Activated effector memory CD4-positive, alpha-beta T cell treated with Interleukin-2 at 50 U/mL for 16 hours (primary cell): ENCODE data around the gene SLC22A17.

Experiments used
- DNase-seq: peaks from one replicate; pipeline ENCODE4 v3.0.0-alpha.2; 2020

The SLC22A17 gene

DNA sequence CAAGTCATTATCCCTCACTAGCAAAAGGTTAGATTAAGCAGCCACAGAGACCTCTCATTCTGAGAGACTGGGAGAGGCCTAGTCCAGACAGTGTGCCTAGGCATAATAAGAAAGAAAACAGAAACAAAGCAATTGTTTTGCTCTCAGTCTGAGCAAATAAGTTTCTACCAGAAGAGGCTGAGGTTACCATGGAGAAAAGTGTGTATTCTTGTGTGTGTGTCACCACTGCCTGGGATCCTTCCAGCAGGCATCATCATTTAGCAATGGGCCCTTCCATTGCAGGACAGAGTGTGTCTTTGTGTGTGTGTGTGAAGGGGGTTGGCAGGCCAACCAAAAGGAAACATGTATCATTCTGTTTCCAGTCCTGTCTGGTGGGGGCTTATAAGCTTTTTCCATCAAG, 8.6 kb upstream of the SLC22A17 start:
- DNase-seq: no peak

GRCh38 chr14:23360496-23360895, 7.8 kb upstream of the SLC22A17 start:
- DNase-seq: no peak

- DNase-seq: no peak
Measured at GRCh38 chr14:23359722-23360447, 7.2 kb upstream of the SLC22A17 start.

DNA sequence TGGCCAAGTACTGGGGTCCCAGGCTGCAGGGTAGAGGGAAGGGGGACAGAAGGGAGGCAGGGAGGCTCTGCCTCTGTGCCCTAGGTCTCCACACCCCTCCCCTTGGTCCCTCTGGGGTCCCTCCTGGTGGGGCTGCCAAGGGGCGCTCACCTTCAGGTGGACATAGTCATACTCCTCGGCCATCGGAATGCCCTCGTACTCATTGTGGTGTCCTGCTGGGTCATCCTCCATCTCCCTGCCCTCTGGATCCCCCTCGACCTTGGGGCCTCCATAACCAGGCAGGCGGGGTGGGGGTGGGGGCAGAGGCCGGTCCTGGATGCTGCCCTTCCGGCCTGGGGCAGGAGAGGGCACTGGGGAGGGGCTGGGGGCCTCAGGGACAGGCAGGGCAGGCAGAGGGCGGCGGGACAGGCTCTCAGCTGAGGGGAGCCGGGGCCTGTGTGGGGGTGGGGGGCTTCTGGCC, 6.5 kb upstream of the SLC22A17 start:
- DNase-seq: no peak

DNA sequence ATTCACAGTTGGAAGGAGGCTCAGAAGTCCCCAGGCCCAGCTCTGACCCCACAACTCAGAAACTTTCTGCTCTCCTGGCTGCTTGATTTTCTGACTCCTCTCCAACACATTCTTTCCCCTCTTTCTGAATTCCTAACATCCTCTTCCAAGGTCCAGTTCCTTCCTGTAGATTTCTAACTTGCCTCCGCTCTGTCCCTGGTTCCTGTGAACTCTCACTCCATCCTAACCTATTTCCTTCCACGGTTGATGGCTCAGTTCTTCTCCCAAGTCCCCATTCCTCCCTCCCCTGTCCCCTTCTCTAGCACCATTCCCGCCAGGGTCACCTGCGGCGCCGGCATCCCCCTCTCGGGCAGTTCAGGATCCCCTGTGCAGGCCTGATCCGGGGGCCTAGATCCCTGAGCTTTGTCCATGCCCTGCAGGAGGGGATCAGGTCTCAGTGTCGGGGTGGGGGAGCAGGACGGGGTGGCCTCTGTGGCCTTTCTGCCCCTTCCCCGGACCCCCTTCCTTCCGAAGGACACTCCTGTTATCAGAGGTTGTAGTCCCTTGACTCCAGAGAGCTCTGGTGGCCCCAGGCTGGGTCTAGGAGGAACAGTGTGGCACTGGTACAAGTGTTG, 6.0 kb upstream of the SLC22A17 start:
- no peak for DNase-seq

GRCh38 chr14:23358042-23358441, 5.4 kb upstream of the SLC22A17 start:
- DNase-seq: no peak

- DNase-seq: no peak
Measured at GRCh38 chr14:23357261-23357660, 4.6 kb upstream of the SLC22A17 start.

GRCh38 chr14:23356662-23357061, 4.0 kb upstream of the SLC22A17 start:
- DNase-seq: no peak

DNA sequence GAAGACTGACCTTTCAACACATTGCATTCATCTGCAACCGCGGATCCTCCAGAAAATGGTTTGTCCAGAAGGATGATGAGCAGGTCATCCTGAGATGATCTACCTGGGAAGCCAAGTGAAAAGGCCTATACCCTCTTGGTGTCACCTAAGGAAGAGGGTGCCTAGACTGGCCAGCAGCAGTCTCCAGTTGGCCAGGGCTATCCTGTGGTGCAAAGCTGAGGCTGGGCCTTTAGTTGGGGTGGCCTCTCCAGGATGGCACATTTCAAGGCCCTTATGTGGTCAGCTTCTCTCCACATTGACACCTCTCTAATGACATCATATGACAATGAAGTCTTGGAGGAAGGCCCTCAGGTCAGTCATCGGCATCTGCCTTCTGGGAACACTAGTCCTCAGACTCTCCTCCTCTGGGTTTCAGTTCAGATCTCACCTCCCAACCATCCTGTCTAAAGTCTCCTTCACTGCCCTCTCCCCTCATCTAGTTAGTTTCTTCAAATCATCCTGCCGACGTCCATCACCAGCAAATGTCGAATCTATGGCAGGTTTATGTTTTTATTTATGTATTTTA, 3.3 kb upstream of the SLC22A17 start:
- DNase-seq: no peak

- no peak for DNase-seq
Measured at GRCh38 chr14:23354990-23355389, 2.3 kb upstream of the SLC22A17 start.

DNA sequence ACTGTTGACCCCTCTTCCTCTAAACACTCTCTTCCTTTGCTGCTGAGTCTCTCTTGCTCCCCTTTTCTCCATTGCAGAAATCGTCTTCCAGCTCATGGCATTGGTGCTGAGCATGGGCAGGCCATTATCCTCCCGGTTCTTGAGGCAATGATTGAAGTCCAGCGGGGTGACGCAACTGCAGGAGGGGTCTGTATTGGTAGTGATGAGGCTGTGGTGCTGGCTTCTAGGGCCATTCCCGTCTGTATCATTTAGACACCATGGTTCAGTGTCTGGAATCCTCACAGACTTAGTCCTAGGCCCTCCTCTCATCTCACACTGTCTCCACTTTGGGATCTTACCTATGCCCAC, 720 bp upstream of the SLC22A17 start:
- no peak for DNase-seq

DNA sequence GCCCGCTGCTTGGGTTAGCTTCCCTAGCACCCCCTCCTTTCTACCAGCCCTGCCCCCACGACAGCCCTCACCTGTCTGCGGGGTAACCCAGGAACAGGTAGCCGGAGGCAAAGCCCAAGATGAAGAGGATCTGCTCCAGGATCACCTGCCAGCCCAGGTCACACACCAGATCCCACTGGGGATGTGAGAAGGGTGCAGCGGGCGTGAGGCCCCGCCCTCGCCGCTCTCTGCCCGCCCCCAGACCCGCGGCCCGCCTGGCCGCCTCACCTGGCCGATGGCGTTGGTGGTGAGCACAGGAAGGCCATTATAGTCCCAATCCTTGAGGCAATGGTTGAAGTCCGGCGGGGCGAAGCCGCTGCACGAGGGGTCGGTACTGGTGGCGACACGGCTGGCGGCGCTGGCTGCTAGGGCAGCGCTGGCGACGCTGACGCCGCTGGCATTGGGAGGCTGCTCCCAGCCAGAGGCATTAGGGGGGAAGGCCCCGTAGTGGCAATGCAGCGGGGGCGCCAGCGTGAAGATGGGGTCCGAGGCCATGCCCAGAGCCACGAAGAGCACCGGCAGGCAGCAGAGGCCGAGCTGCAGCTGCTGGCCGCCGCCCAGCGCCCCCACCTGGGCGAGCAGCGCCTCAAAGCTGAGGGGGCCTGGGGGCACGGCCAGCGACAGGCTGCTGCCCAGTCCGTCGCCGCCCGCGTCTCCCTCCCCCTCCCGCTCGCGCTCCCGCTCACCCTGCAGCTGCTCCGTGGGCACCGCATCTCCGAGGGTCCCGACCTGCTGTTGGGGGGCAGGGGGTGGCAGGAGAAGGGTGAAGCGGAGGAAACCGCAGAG, 794 bp downstream of the SLC22A17 start:
- no peak for DNase-seq

DNA sequence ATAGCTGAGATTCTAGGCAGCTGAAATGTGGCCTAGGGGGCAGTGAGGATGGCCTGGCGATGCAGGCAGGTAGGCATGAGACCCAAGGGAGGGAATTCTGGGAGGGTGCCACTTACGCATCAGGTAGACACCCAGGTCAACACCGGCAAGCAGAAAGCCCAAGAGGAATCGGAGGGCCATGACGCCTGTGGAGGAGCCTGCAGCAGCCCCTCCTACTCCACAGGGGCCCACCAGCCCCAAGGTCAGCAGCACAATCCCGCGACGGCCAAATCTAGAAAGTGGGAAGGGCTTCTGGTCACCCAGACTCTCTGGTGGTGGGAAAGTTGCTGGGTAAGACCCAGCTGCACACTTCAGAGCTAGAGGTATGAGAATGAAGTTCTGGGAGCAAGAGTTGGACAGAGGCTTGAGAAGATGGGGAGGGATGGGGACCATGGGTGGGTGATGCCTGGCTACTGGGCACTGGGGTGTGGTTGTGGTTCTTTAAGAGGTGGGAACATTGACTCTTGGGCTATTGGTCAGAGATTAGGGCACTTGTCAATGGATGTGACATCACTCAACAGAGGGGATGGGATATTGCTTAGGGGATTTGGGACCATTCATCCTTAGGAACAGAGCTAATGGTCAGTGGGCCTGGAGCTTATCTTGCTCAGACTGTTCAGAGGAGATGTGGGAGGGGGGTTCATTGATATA, 3.4 kb downstream of the SLC22A17 start:
- no peak for DNase-seq

DNA sequence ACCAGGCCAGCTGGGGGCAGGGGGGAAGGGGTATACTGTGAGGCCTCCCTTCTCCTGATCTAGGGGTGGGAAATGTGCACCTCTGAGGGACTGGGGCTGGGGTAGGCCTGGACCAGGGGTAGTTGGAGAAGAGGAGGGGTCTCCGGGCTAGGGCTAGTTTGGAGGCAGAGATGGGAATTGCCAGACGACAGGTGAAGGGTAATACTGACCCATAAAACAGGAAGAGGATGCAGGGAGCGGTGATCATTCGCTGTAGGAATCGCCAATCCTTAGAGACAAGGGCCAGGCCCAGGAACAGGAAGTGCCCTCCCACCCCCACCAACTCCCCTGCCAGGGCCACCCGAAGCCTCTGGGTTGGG, 4.4 kb downstream of the SLC22A17 start:
- no peak for DNase-seq

GRCh38 chr14:23347406-23348296, 5.0 kb downstream of the SLC22A17 start:
- no peak for DNase-seq

DNA sequence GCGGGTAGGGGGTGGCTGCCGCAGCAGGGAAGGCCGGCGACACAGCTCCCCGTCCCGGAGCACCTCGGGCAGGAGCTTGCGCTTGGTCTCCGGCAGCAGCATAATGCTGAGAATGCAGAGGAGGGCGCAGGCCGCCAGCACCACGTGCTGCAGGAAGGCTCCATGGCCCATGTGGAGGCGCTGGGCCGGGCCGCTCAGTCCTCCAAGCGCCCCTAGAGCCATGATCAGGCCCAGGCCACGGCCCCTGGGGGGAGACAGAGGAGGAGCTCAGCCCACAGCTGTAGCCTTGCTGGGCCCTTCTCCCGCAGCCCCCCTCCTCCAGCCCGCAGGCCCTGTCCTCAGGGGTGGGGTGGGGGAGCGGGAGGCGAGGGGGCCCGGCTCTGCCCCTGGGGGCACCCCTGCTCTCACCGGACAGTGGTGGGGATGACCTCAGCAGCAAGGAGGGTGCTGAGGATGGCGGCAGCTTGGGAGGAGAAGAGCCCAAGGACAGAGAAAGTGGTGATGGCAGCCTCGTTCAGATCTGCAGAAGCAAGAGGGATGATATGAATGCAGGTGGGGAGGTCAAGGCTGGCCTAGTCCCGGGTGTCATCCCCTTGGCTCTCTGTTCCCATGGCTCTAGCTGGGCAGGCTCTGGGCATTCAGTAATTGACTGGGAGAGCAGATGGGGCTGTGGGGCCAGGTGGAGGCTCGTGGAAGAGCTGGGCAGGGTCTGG, 5.8 kb downstream of the SLC22A17 start:
- DNase-seq: no peak

DNA sequence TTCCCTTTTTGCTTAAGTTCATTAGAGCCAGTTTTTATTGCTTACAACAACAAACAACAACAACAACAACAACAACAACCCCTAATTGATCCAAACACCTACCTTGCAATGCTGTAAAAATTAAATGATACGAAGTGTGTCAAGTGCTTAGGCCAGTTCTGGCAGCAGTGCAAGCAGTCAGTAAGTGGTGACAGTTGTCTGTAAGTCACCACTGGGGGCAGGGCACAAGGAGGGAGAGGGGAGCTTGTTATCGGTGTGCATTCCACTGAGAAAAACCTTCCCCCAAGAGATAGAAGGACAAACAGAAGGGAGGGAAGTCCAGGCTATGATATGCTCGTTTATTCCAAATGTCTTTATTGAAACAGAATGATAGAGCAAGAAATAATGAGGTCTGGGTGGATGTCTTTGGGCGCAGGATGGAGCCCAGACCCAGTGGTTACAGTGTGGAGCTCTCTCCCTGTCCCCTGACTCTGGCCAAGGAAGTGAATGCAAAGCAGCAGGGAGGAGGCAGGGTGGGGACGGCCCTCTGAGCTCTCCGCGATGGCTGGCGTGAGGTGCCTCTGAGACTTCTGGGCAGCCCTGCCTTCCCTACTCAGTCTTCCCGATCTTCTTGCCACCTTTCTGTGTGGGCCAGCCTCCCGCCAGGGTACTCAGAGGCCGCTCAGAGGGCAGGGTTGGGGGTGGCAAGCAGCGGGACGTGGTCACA, 6.5 kb downstream of the SLC22A17 start:
- DNase-seq: no peak

DNA sequence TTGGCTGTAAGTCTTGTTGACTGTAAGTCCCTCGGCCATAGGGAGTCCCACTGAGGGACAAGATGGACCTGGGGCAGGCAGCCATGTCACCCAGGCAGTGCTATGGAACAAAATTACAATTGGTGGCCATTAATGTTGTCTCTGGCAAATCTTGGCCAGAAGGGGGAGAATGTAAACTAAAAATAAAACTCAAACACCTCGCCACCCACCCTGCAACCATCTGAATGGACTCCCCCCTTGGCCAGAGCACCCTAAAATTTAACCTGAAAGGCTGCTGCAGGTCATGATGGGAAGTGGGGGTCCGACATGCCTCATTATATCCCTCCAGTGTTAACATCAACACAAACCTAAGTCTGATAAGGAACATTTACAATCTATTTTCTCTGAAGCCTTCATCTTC, 8.2 kb downstream of the SLC22A17 start:
- DNase-seq: no peak

GRCh38 chr14:23339506-23340268, 13.0 kb downstream of the SLC22A17 start:
- DNase-seq: no peak

GRCh38 chr14:23335623-23336022, 17.1 kb downstream of the SLC22A17 start:
- no peak for DNase-seq
